HG02759 (cell line): Measurements from ENCODE around the gene DPM1.

Experiments
- ATAC-seq: cut with Tn5 transposase; IDR thresholded peaks from one replicate; pipeline ENCODE4 v1.9.1; 2021; ENCODE audit warnings: mild to moderate bottlenecking, moderate library complexity; ENCODE audit not compliant: unreplicated experiment

DPM1 gene

GRCh38 chr20:50930976-50931305 is 27.4 kb downstream of the DPM1 start:
- peak; percentile 30 for ATAC-seq

- no peak for ATAC-seq
Observed at GRCh38 chr20:50930139-50930975, 28.0 kb downstream of the DPM1 start.

GRCh38 chr20:50929299-50930138 is 28.8 kb downstream of the DPM1 start:
- ATAC-seq = peak; percentile 61

- ATAC-seq = no peak
Observed at GRCh38 chr20:50928469-50928868, 29.9 kb downstream of the DPM1 start.

GRCh38 chr20:50926530-50926929 is 31.8 kb downstream of the DPM1 start:
- ATAC-seq = no peak

GRCh38 chr20:50924261-50924920 is 33.9 kb downstream of the DPM1 start:
- no peak for ATAC-seq

- no peak for ATAC-seq
Observed at GRCh38 chr20:50921803-50922501, 36.4 kb downstream of the DPM1 start.

- ATAC-seq = no peak
Observed at GRCh38 chr20:50920997-50921396, 37.3 kb downstream of the DPM1 start.

- ATAC-seq = no peak
Observed at GRCh38 chr20:50919567-50919966, 38.8 kb downstream of the DPM1 start.

GRCh38 chr20:50918403-50918802 is 39.9 kb downstream of the DPM1 start:
- no peak for ATAC-seq

- no peak for ATAC-seq
Observed at GRCh38 chr20:50916934-50917333, 41.4 kb downstream of the DPM1 start.

GRCh38 chr20:50916257-50916656 is 42.1 kb downstream of the DPM1 start:
- no peak for ATAC-seq

GRCh38 chr20:50915424-50915823 is 42.9 kb downstream of the DPM1 start:
- no peak for ATAC-seq

GRCh38 chr20:50913690-50914375 is 44.5 kb downstream of the DPM1 start:
- peak; percentile 43 for ATAC-seq

GRCh38 chr20:50911716-50912115 is 46.6 kb downstream of the DPM1 start:
- ATAC-seq = peak; percentile 52

GRCh38 chr20:50911030-50911429 is 47.3 kb downstream of the DPM1 start:
- ATAC-seq = no peak

GRCh38 chr20:50909413-50909812 is 48.9 kb downstream of the DPM1 start:
- ATAC-seq = no peak

- ATAC-seq = no peak
Observed at GRCh38 chr20:50904067-50904570, 54.2 kb downstream of the DPM1 start.

- ATAC-seq = no peak
Observed at GRCh38 chr20:50903353-50904051, 54.8 kb downstream of the DPM1 start.

GRCh38 chr20:50901301-50901700 is 57.0 kb downstream of the DPM1 start:
- no peak for ATAC-seq
